Measurements from ENCODE around the gene NES.

NES gene

GRCh38 chr1:156689953-156690674, 12.9 kb upstream of the NES start:
- TF ChIP-seq CEBPB (IDR thresholded peaks at IDR 0.05) = no peak
- TF ChIP-seq EGR1 (IDR thresholded peaks at IDR 0.05) = no peak
- TF ChIP-seq REST (IDR thresholded peaks at IDR 0.05; ENCODE audit: low read depth) = no peak
- no peak for TF ChIP-seq USF1 (IDR thresholded peaks at IDR 0.05)
- TF ChIP-seq NFIC (IDR thresholded peaks at IDR 0.05) = no peak
- no peak for TF ChIP-seq TEAD4 (IDR thresholded peaks at IDR 0.05)
- no peak for TF ChIP-seq ZBTB7A (IDR thresholded peaks at IDR 0.05; ENCODE audit: low read depth)
- no peak for TF ChIP-seq MAX (IDR thresholded peaks at IDR 0.05)
- TF ChIP-seq TCF12 (IDR thresholded peaks at IDR 0.05; ENCODE audit: low read depth) = no peak
- no peak for TF ChIP-seq CREB1 (IDR thresholded peaks at IDR 0.05; ENCODE audit: low read depth)
- no peak for TF ChIP-seq FOXM1 (IDR thresholded peaks at IDR 0.05; ENCODE audit: borderline replicate concordance, low read depth)
- TF ChIP-seq RAD21 (IDR thresholded peaks at IDR 0.05; ENCODE audit: low read depth) = no peak

- TF ChIP-seq NFIC (IDR thresholded peaks at IDR 0.05) (no peak), ZBTB7A (IDR thresholded peaks at IDR 0.05; ENCODE audit: low read depth) (peak; percentile 89), TCF12 (IDR thresholded peaks at IDR 0.05; ENCODE audit: low read depth) (no peak), CREB1 (IDR thresholded peaks at IDR 0.05; ENCODE audit: low read depth) (no peak), YY1 (IDR thresholded peaks at IDR 0.05; ENCODE audit: low read depth) (no peak), MAX (IDR thresholded peaks at IDR 0.05) (peak; percentile 25; the same call in 1 of the 2 replicates), RAD21 (IDR thresholded peaks at IDR 0.05; ENCODE audit: low read depth) (peak; percentile 99)
These were observed 12.1 kb upstream of the NES start for GRCh38 chr1:156689035-156689952.

GRCh38 chr1:156684227-156684782, 7.1 kb upstream of the NES start:
- TF ChIP-seq RAD21 (IDR thresholded peaks at IDR 0.05; ENCODE audit: low read depth) (peak; percentile 16; the same call in 1 of the 2 replicates), TAF1 (IDR thresholded peaks at IDR 0.05; ENCODE audit: low read depth) (no peak)

GRCh38 chr1:156682166-156682890, 5.1 kb upstream of the NES start:
- TF ChIP-seq CREB1 (IDR thresholded peaks at IDR 0.05; ENCODE audit: low read depth) (no peak), CEBPB (IDR thresholded peaks at IDR 0.05) (no peak), ZBTB7A (IDR thresholded peaks at IDR 0.05; ENCODE audit: low read depth) (no peak), REST (IDR thresholded peaks at IDR 0.05; ENCODE audit: low read depth) (no peak), TEAD4 (IDR thresholded peaks at IDR 0.05) (no peak)

- TF ChIP-seq MAX (IDR thresholded peaks at IDR 0.05) = no peak
- no peak for TF ChIP-seq USF1 (IDR thresholded peaks at IDR 0.05)
These were observed 4.2 kb upstream of the NES start for GRCh38 chr1:156681196-156681960.

Data from Ishikawa (cell line).